H1 (cell line): Measurements from ENCODE around the gene UBE2O. TPM values are rescaled to one million over a fixed set of nuclear protein-coding genes. Genes with fewer than 3 reads are reported as not detected.
A peak's percentile ranks its signal among the peaks of the same experiment; 100 is the strongest.

ENCODE experiments used
- CTCF ChIA-PET: fragments of 300-600 bp; sonication (Branson Sonifier 250); formaldehyde crosslinking; loops from one replicate; lab custom pipeline; 2021; ENCODE audit not compliant: partially characterized antibody; lab: Charles Lee
- POLR2A ChIA-PET: fragments of 300-600 bp; sonication (Branson Sonifier 250); formaldehyde crosslinking; loops from one replicate; lab custom pipeline; 2021; ENCODE audit warnings: inconsistent platforms; ENCODE audit not compliant: partially characterized antibody; lab: Charles Lee
- DNase-seq, 2 experiments: peaks; one replicate each; pipeline versions ENCODE4 v3.0.0 to v3.0.0-alpha.2; 2010 to 2022; ENCODE audit warnings: low spot score in 2 of 2, low read depth in 1 of 2, mixed read lengths in 1 of 2
- FAIRE-seq: peaks from 2 replicates; lab custom pipeline; 2011; peaks lifted over from hg19 to GRCh38; lab: Jason Lieb, UNC
- H2AFZ ChIP-seq: 2 replicates; pipeline ENCODE4 v1.8.1; 2012; ENCODE audit warnings: low read length, inconsistent platforms
- H2AK5ac ChIP-seq: 2 replicates; pipeline ENCODE4 v1.6.1; 2013; ENCODE audit warnings: low read depth, low read length
- H2BK120ac ChIP-seq: replicated peaks from 2 replicates; pipeline ENCODE3; 2013; ENCODE audit warnings: low read depth, low read length, inconsistent platforms
- H2BK12ac ChIP-seq: 2 replicates; pipeline ENCODE4 v1.6.1; 2013; ENCODE audit warnings: low read depth, low read length
- H2BK15ac ChIP-seq: 2 replicates; pipeline ENCODE4 v1.6.1; 2013; ENCODE audit warnings: low read length
- H2BK20ac ChIP-seq: 2 replicates; pipeline ENCODE4 v1.6.1; 2013; ENCODE audit warnings: low read length
- H2BK5ac ChIP-seq: 2 replicates; pipeline ENCODE4 v1.6.1; 2013; ENCODE audit warnings: low read depth, low read length
- H3K14ac ChIP-seq: 2 replicates; pipeline ENCODE4 v1.6.1; 2013; ENCODE audit warnings: inconsistent platforms; ENCODE audit not compliant: insufficient read length
- H3K18ac ChIP-seq: 2 replicates; pipeline ENCODE4 v1.6.1; 2013; ENCODE audit warnings: low read length; ENCODE audit errors: extremely low read depth
- H3K23ac ChIP-seq: 2 replicates; pipeline ENCODE4 v1.6.1; 2013; ENCODE audit warnings: inconsistent platforms; ENCODE audit not compliant: insufficient read length
- H3K23me2 ChIP-seq: 2 replicates; pipeline ENCODE4 v1.6.1; 2013; ENCODE audit warnings: low read depth, low read length
- H3K27ac ChIP-seq: 2 replicates; pipeline ENCODE4 v1.6.1; 2011; ENCODE audit warnings: low read depth, low read length, inconsistent platforms
- H3K27me3 ChIP-seq, 4 experiments: replicated peaks in 1 of 4; 1 replicate in 1 of 4; 2 replicates in 3 of 4; pipeline versions ENCODE4 v1.6.1 to v1.8.1; 2011 to 2013; ENCODE audit warnings: low read length in 3 of 4, mild to moderate bottlenecking in 3 of 4, inconsistent platforms in 2 of 4, mixed read lengths in 2 of 4, moderate library complexity in 1 of 4; ENCODE audit not compliant: control insufficient read depth in 3 of 4, insufficient read depth in 3 of 4; ENCODE audit errors: extremely low read depth in 1 of 4
- H3K36me3 ChIP-seq, 4 experiments: 2 replicates each; pipeline versions ENCODE4 v1.6.1 to v1.8.1; 2011 to 2013; ENCODE audit warnings: mild to moderate bottlenecking in 4 of 4, low read length in 3 of 4, moderate library complexity in 2 of 4, control low read depth in 1 of 4, inconsistent platforms in 1 of 4; ENCODE audit not compliant: insufficient read depth in 4 of 4, control insufficient read depth in 2 of 4
- H3K4ac ChIP-seq: replicated peaks from 2 replicates; pipeline ENCODE3; 2013; ENCODE audit warnings: low read length, low read depth, mixed read lengths, inconsistent platforms; ENCODE audit not compliant: insufficient read length
- H3K4me1 ChIP-seq, 4 experiments: replicated peaks in 1 of 4; 1 replicate in 1 of 4; 2 replicates in 3 of 4; pipeline versions ENCODE4 v1.6.1 to v1.8.1; 2011 to 2013; ENCODE audit warnings: low read length in 3 of 4, inconsistent platforms in 2 of 4, mixed read lengths in 1 of 4; ENCODE audit not compliant: insufficient read depth in 4 of 4, control insufficient read depth in 3 of 4
- H3K4me2 ChIP-seq, 2 experiments: 2 replicates each; pipeline versions ENCODE4 v1.6.1 to v1.8.1; 2011 to 2013; ENCODE audit warnings: low read depth in 2 of 2, low read length in 2 of 2, control low read depth in 1 of 2, inconsistent platforms in 1 of 2, mild to moderate bottlenecking in 1 of 2; ENCODE audit not compliant: insufficient read depth in 1 of 2
- H3K4me3 ChIP-seq, 4 experiments: fragments of 200-600, 300-600 bp in 1 of 4; sonication (generic), shearing (Covaris generic), sonication (Bioruptor Twin) in 1 of 4; 2 replicates each; pipeline versions ENCODE4 v1.5.1 to v1.8.1; 2011 to 2016; ENCODE audit warnings: low read length in 4 of 4, low read depth in 3 of 4, control low read depth in 2 of 4, inconsistent platforms in 2 of 4, mild to moderate bottlenecking in 2 of 4, mixed read lengths in 1 of 4, moderate library complexity in 1 of 4; ENCODE audit not compliant: insufficient read depth in 2 of 4; ENCODE audit errors: extremely low read depth in 1 of 4
- H3K56ac ChIP-seq: replicated peaks from 2 replicates; pipeline ENCODE3; 2013; ENCODE audit warnings: low read depth, mild to moderate bottlenecking, mixed read lengths, low read length, inconsistent platforms; ENCODE audit not compliant: insufficient read length
- H3K79me1 ChIP-seq: 2 replicates; pipeline ENCODE4 v1.6.1; 2013; ENCODE audit warnings: low read depth, low read length, control low read depth
- H3K79me2 ChIP-seq, 2 experiments: 2 replicates each; pipeline versions ENCODE4 v1.6.1 to v1.8.1; 2012 to 2013; ENCODE audit warnings: low read length in 2 of 2, mild to moderate bottlenecking in 2 of 2, inconsistent platforms in 1 of 2; ENCODE audit not compliant: insufficient read depth in 2 of 2, control insufficient read depth in 1 of 2
- H3K9ac ChIP-seq, 4 experiments: replicated peaks in 1 of 4; 1 replicate in 1 of 4; 2 replicates in 3 of 4; pipeline versions ENCODE4 v1.6.1 to v1.8.1; 2011 to 2013; ENCODE audit warnings: low read depth in 3 of 4, low read length in 3 of 4, control low read depth in 2 of 4, mild to moderate bottlenecking in 2 of 4, moderate library complexity in 2 of 4, inconsistent platforms in 1 of 4; ENCODE audit errors: extremely low read depth in 1 of 4
- H3K9me3 ChIP-seq, 2 experiments: 2 replicates each; pipeline versions ENCODE4 v1.6.1 to v1.8.1; 2012 to 2013; ENCODE audit warnings: mild to moderate bottlenecking in 2 of 2, moderate library complexity in 2 of 2, control low read depth in 1 of 2, inconsistent platforms in 1 of 2, low read depth in 1 of 2, low read length in 1 of 2, mixed read lengths in 1 of 2; ENCODE audit not compliant: insufficient read depth in 2 of 2
- H4K20me1 ChIP-seq, 2 experiments: replicated peaks in 1 of 2; 2 replicates each; pipeline versions ENCODE3 to v1.8.1; 2011 to 2013; ENCODE audit warnings: inconsistent platforms in 2 of 2, low read length in 2 of 2, mild to moderate bottlenecking in 1 of 2; ENCODE audit not compliant: insufficient read depth in 2 of 2, control insufficient read depth in 1 of 2
- H4K5ac ChIP-seq: 2 replicates; pipeline ENCODE4 v1.6.1; 2013; ENCODE audit warnings: low read length, low read depth, mixed read lengths, inconsistent platforms; ENCODE audit not compliant: insufficient read length
- H4K8ac ChIP-seq: 2 replicates; pipeline ENCODE4 v1.8.0; 2013; ENCODE audit warnings: mild to moderate bottlenecking, moderate library complexity, low read length, inconsistent platforms; ENCODE audit not compliant: insufficient read depth; ENCODE audit errors: extremely low read depth
- H4K91ac ChIP-seq: replicated peaks from 2 replicates; pipeline ENCODE3; 2013; ENCODE audit warnings: low read length, mixed read lengths, inconsistent platforms; ENCODE audit not compliant: insufficient read length
- BCL11A ChIP-seq, 2 experiments: IDR thresholded peaks; one replicate each; pipeline ENCODE4 v1.6.1; 2011; ENCODE audit warnings: low read depth in 2 of 2, low read length in 2 of 2, mild to moderate bottlenecking in 2 of 2
- JUND ChIP-seq: IDR thresholded peaks from 2 replicates; pipeline ENCODE4 v1.6.1; 2011; ENCODE audit warnings: mild to moderate bottlenecking, improper control_type of control experiment, low read length
- KDM1A ChIP-seq: fragments of 200-600, 300-600 bp; sonication (generic); IDR thresholded peaks from 2 replicates; pipeline ENCODE4 v1.7.1; 2016; ENCODE audit warnings: mild to moderate bottlenecking, low read length, borderline replicate concordance
- NANOG ChIP-seq: IDR thresholded peaks from 2 replicates; pipeline ENCODE4 v1.6.1; 2011; ENCODE audit warnings: low read length, low read depth, mild to moderate bottlenecking, inconsistent platforms; ENCODE audit not compliant: insufficient read depth, poor library complexity, severe bottlenecking
- POLR2A ChIP-seq, 2 experiments: IDR thresholded peaks; 1 replicate in 1 of 2; 2 replicates in 1 of 2; pipeline ENCODE4 v1.6.1; 2011; ENCODE audit warnings: low read depth in 2 of 2, low read length in 2 of 2, mild to moderate bottlenecking in 2 of 2; ENCODE audit errors: control extremely low read depth in 1 of 2
- RFX5 ChIP-seq: IDR thresholded peaks from 2 replicates; pipeline ENCODE4 v1.6.1; 2011; ENCODE audit warnings: low read depth, low read length, improper control_type of control experiment, borderline replicate concordance
- SRF ChIP-seq: IDR thresholded peaks from 2 replicates; pipeline ENCODE4 v1.6.1; 2011; ENCODE audit warnings: mild to moderate bottlenecking, low read depth, low read length, moderate library complexity
- WGBS, 2 experiments: shearing (Covaris generic) in 1 of 2; methylation state at CpG; one replicate each; pipeline versions ENCODE4 v1.1.6 to v1.1.7; 2013 to 2015; ENCODE audit warnings: low lambda C conversion rate in 2 of 2, mixed read lengths in 2 of 2, inconsistent platforms in 1 of 2, low coverage in 1 of 2, missing lambda C conversion rate in 1 of 2; ENCODE audit not compliant: insufficient replicate concordance in 2 of 2, insufficient coverage in 1 of 2, insufficient read length in 1 of 2; ENCODE audit errors: extremely low coverage in 1 of 2, missing lambda C conversion rate in 1 of 2; 5-methylcytosine and 5-hydroxymethylcytosine counted together
- polyA plus RNA-seq, 7 experiments: library from polyadenylated mRNA; depleted of rRNA in 3 of 7; stranded (reverse) in 5 of 7; unstranded in 2 of 7; fragments of >200 nt in 5 of 7; fragments of 200-250 nt in 2 of 7; gene quantifications; 1 replicate in 5 of 7; 2 replicates in 1 of 7; 4 replicates in 1 of 7; pipeline versions ENCODE4 v1.2.1 to v1.2.3, GENCODE V29; 2011 to 2013; ENCODE audit warnings: missing spikeins in 2 of 7, mixed read lengths in 2 of 7
- total RNA-seq: library from RNA; stranded (reverse); fragmentation: NEBNext Ultra II Directional; extraction: Animal tissue kit (Norgen Biotek cat#: 25700); gene quantifications from 2 replicates; pipeline ENCODE4 v1.2.1, GENCODE V29; 2021
- TF ChIP-seq, protein P1 (sequence below): IDR thresholded peaks from 2 replicates; pipeline ENCODE4 v1.6.1; 2012; ENCODE audit warnings: inconsistent platforms
- TF ChIP-seq, protein P2 (sequence below), 3 experiments: IDR thresholded peaks; 1 replicate in 2 of 3; 2 replicates in 1 of 3; pipeline versions ENCODE4 v1.5.1 to v1.6.1; 2011; ENCODE audit warnings: low read length in 3 of 3, mild to moderate bottlenecking in 3 of 3, inconsistent platforms in 2 of 3, low read depth in 1 of 3, moderate library complexity in 1 of 3; ENCODE audit not compliant: insufficient read depth in 1 of 3; ENCODE audit errors: control extremely low read depth in 1 of 3

UBE2O gene
- total and polyA plus RNA-seq, 2 of the 8 experiments (the other 6 are each of a cell fraction or from before 2014, with no cell fraction given), result 24.4 to 63.0 TPM

DNA sequence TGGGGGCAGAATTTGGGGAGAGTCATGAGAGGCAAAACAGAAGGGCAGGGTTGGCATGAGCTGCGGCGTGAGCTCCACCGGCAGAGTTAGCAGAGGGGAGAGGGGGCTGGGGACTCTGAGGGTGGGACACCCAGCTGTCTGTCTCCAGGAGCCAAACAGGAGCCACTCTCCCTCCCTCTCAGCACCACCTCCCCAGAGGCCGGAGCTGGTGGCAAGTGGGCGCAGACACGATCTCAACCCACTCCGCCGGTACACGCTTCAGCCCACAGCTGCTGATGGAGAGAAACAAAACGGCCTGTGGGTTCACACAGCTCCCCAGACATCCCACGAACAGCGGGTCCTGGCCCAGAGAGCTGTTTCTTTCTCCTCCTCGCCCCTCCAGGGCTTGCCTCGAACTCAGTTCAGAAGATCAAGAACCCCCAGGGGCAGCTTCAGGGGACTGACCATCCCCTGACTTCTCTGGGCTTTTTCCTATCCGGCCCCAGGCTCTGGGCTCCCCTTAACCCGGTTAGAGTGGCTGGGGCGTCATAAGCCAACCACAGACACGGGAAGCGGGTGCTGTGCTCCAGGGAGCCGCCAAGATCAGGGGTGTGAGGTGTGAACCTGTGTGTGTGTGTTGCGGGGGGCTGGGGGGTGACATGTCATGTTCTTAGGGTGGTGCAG lies 40.7 kb upstream of the UBE2O start:
- Histone ChIP-seq H3K36me3 (no peaks in the 10 kb centered on the region), H3K79me1 (peaks cover 9% of the 10 kb centered on the region), H2AFZ (no peak overlapping the region), H4K20me1 (peaks cover 7 to 22% of the 10 kb centered on the region in 2 experiments), H3K4me3 (no peak overlapping the region), H4K5ac (no peak overlapping the region), H4K8ac (no peak overlapping the region), H3K23me2 (no peaks in the 10 kb centered on the region; the same call in 1 of the 2 replicates), H3K18ac (no peak overlapping the region), H2BK120ac (no peak overlapping the region), H2AK5ac (no peak overlapping the region), H3K23ac (no peak overlapping the region), H2BK15ac (0 out of 2 replicates have a peak overlapping the region, but pooled peaks have one; percentile 19), H3K27ac (no peak overlapping the region), H3K27me3 (no peaks in the 10 kb centered on the region), H3K79me2 (no peaks in the 10 kb centered on the region; a peak in 1 of 4 replicates), H2BK12ac (peak overlapping the region; percentile 17; the same call in 1 of the 2 replicates), H3K14ac (no peak overlapping the region), H3K4me1 (peaks cover 8 to 33% (median 25%) of the 10 kb centered on the region in 4 experiments), H3K4me2 (peak overlapping the region in 1 of 2 experiments; percentile 41; a peak in 1 of 4 replicates), H2BK20ac (no peak overlapping the region), H4K91ac (peak overlapping the region; percentile 15), H3K9me3 (no peaks in the 10 kb centered on the region), H3K9ac (no peak overlapping the region; a peak in 1 of 7 replicates), H3K56ac (no peak overlapping the region), H2BK5ac (0 out of 2 replicates have a peak overlapping the region, but pooled peaks have one; percentile 66), H3K4ac (no peak overlapping the region)
- ChIA-PET POLR2A (interaction anchor here (1.0 to 1.5 kb wide), 4 partner anchors 13 to 86 kb away, joined by 3 to 6 read pairs (median 3); no protein-coding TSS in a partner anchor), CTCF (interaction anchor here (0.8 to 20.2 kb wide), 15 partner anchors 9 to 188 kb away, joined by 3 to 446 read pairs (median 4); partner anchors contain the start of gene AANAT)
- FAIRE-seq, result no peak
- WGBS, 2 experiments, result 94% methylated on average over 18 of the region's 21 CpGs; no CpG with 5 or more reads in 1 of the 2 experiments
- no peak for DNase-seq
- TF ChIP-seq KDM1A (no peak), BCL11A (IDR thresholded peaks at IDR 0.05; ENCODE audit: low read depth in 2 of 2, low read length in 2 of 2) (no peak), RFX5 (no peak), JUND (no peak), SRF (no peak), POLR2A (IDR thresholded peaks at IDR 0.05; ENCODE audit: control extremely low read depth in 1 of 2, low read depth in 2 of 2, low read length in 2 of 2) (no peak), NANOG (no peak)
- TF ChIP-seq, protein P1, sequence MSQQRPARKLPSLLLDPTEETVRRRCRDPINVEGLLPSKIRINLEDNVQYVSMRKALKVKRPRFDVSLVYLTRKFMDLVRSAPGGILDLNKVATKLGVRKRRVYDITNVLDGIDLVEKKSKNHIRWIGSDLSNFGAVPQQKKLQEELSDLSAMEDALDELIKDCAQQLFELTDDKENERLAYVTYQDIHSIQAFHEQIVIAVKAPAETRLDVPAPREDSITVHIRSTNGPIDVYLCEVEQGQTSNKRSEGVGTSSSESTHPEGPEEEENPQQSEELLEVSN, result no peak
- TF ChIP-seq, protein P2, sequence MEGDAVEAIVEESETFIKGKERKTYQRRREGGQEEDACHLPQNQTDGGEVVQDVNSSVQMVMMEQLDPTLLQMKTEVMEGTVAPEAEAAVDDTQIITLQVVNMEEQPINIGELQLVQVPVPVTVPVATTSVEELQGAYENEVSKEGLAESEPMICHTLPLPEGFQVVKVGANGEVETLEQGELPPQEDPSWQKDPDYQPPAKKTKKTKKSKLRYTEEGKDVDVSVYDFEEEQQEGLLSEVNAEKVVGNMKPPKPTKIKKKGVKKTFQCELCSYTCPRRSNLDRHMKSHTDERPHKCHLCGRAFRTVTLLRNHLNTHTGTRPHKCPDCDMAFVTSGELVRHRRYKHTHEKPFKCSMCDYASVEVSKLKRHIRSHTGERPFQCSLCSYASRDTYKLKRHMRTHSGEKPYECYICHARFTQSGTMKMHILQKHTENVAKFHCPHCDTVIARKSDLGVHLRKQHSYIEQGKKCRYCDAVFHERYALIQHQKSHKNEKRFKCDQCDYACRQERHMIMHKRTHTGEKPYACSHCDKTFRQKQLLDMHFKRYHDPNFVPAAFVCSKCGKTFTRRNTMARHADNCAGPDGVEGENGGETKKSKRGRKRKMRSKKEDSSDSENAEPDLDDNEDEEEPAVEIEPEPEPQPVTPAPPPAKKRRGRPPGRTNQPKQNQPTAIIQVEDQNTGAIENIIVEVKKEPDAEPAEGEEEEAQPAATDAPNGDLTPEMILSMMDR (IDR thresholded peaks at IDR 0.05; ENCODE audit: control extremely low read depth in 1 of 3, insufficient read depth in 1 of 3, low read depth in 1 of 3, low read length in 3 of 3), result no peak
